ENCODE measurements around the gene COL9A1. TPM values are rescaled to one million over a fixed set of nuclear protein-coding genes. Genes with fewer than 3 reads are reported as not detected.
A peak's percentile ranks its signal among the peaks of the same experiment; 100 is the strongest.

Gene COL9A1
- total and polyA plus RNA-seq, 9 of the 15 experiments (the other 6 are each of a cell fraction or from before 2014, with no cell fraction given): 0.01 to 0.13 (median 0.06) TPM; not detected in 1

- TF ChIP-seq FOXP4 (CRISPR knock-in tag; IDR thresholded peaks at IDR 0.05; ENCODE audit: borderline replicate concordance) (no peak), NUFIP1 (IDR thresholded peaks at IDR 0.05; ENCODE audit: partially characterized antibody) (no peak), FOXM1 (IDR thresholded peaks at IDR 0.05; ENCODE audit: low read depth) (no peak), FOXM1 (CRISPR knock-in tag; IDR thresholded peaks at IDR 0.05; ENCODE audit: low read depth) (no peak), BHLHE40 (IDR thresholded peaks at IDR 0.05; ENCODE audit: low read length) (peak; percentile 69), MGA (IDR thresholded peaks at IDR 0.05) (peak; percentile 66), FOXP1 (CRISPR knock-in tag; IDR thresholded peaks at IDR 0.05) (no peak), SIN3B (IDR thresholded peaks at IDR 0.05; ENCODE audit: low read depth) (no peak), NRF1 (conservative IDR thresholded peaks at IDR 0.05 in 1 of 2, IDR thresholded peaks at IDR 0.05 in 1 of 2) (no peak), ILK (tag; IDR thresholded peaks at IDR 0.05; ENCODE audit: borderline replicate concordance, low read depth) (no peak)
These were observed 9.4 kb upstream of the COL9A1 start (continued) for GRCh38 chr6:70312165-70312745.

Measured in K562 (cell line).